Fibroblast of lung (primary cell): ENCODE measurements around the gene METRNL.

Experiments used
- CTCF ChIP-seq, 2 donors: IDR thresholded peaks in 1 of 2; conservative IDR thresholded peaks in 1 of 2; 1 replicate in 1 of 2; 2 replicates in 1 of 2; pipeline ENCODE4 v1.5.1; 2011 to 2012; ENCODE audit warnings: low read length in 2 of 2, control low read depth in 1 of 2, inconsistent platforms in 1 of 2, low read depth in 1 of 2, mild to moderate bottlenecking in 1 of 2
- EZH2 ChIP-seq: IDR thresholded peaks from 2 replicates; pipeline ENCODE4 v1.5.1; 2012; ENCODE audit warnings: low read length, control low read depth, mild to moderate bottlenecking; ENCODE audit errors: missing control alignments

- TF ChIP-seq CTCF (conservative IDR thresholded peaks at IDR 0.05 in 1 of 2, IDR thresholded peaks at IDR 0.05 in 1 of 2; ENCODE audit: low read depth in 1 of 2, low read length in 2 of 2) (no peak), EZH2 (no peak)
Observed at GRCh38 chr17:83105512-83105911, 26.1 kb downstream of the METRNL start.
